Activated naive CD8-positive, alpha-beta T cell treated with anti-CD3 and anti-CD28 coated beads, Interleukin-2, amount 50 U/mL, for 24 hours (primary cell): ENCODE data around the gene COX4I1.

Source experiments
- ATAC-seq: fragments of 150-1000 bp; cut with Tn5 transposase; one replicate; pipeline ENCODE4 v1.10.0; 2021
- DNase-seq: peaks from one replicate; pipeline ENCODE4 v3.0.0; 2021
- H3K27ac Mint-ChIP-seq: one replicate; pipeline ENCODE4 v1.8.0; 2021; ENCODE audit warnings: mild to moderate bottlenecking, mixed read lengths
- H3K27me3 Mint-ChIP-seq: one replicate; pipeline ENCODE4 v1.8.0; 2021; ENCODE audit warnings: mixed read lengths
- H3K36me3 Mint-ChIP-seq: one replicate; pipeline ENCODE4 v1.8.0; 2021; ENCODE audit warnings: low read depth, mixed read lengths
- H3K4me1 Mint-ChIP-seq: one replicate; pipeline ENCODE4 v1.8.0; 2021; ENCODE audit warnings: mixed read lengths
- H3K4me3 Mint-ChIP-seq: one replicate; pipeline ENCODE4 v1.8.0; 2021; ENCODE audit warnings: mild to moderate bottlenecking, moderate library complexity, mixed read lengths
- H3K9me3 Mint-ChIP-seq: one replicate; pipeline ENCODE4 v1.8.0; 2021; ENCODE audit warnings: mixed read lengths

The COX4I1 gene

GRCh38 chr16:85799497-85800320, at the start of gene COX4I1, which contains the start of gene EMC8:
COX4I1 (plus strand) TSS chr16:85799695; CDS start chr16:85801206, 1,511 bp downstream.
EMC8 (minus strand) TSS chr16:85799544; CDS start chr16:85799295, 249 bp downstream.
- H3K4me1 Mint-ChIP-seq = peaks cover 55% of the 10 kb centered on the region
- no peaks in the 10 kb centered on the region for H3K9me3 Mint-ChIP-seq
- peak within 1 kb of the TSS; percentile 88 for H3K4me3 Mint-ChIP-seq
- peak within 1 kb of the TSS; percentile 86 for H3K27ac Mint-ChIP-seq
- DNase-seq = peak; percentile 96
- no peaks in the 10 kb centered on the region for H3K27me3 Mint-ChIP-seq
- ATAC-seq = peak; percentile 92
- peaks cover 50% of the 10 kb centered on the region for H3K36me3 Mint-ChIP-seq

GRCh38 chr16:85749771-85750145, 49.7 kb upstream of the COX4I1 start:
- Mint-ChIP-seq H3K36me3 (no peaks in the 10 kb centered on the region), H3K9me3 (no peaks in the 10 kb centered on the region), H3K4me1 (peaks cover 31% of the 10 kb centered on the region), H3K27ac (no peak overlapping the region), H3K27me3 (peaks cover 21% of the 10 kb centered on the region), H3K4me3 (peak overlapping the region; percentile 81)
- ATAC-seq (no peak), DNase-seq (no peak)

- ATAC-seq = no peak
- peak overlapping the region; percentile 46 for H3K27ac Mint-ChIP-seq
- no peaks in the 10 kb centered on the region for H3K36me3 Mint-ChIP-seq
- H3K27me3 Mint-ChIP-seq = peaks cover 21% of the 10 kb centered on the region
- H3K4me3 Mint-ChIP-seq = peak overlapping the region; percentile 81
- H3K9me3 Mint-ChIP-seq = no peaks in the 10 kb centered on the region
- peak; percentile 39 for DNase-seq
- peaks cover 31% of the 10 kb centered on the region for H3K4me1 Mint-ChIP-seq
Measured at GRCh38 chr16:85750146-85750826, 49.2 kb upstream of the COX4I1 start.

GRCh38 chr16:85750827-85751697, 48.4 kb upstream of the COX4I1 start, which contains the start of gene C16orf74:
C16orf74 (minus strand) TSS chr16:85751096; CDS start chr16:85735217, 15,879 bp downstream.
- no peak for DNase-seq
- peaks cover 33% of the 10 kb centered on the region for H3K4me1 Mint-ChIP-seq
- H3K27ac Mint-ChIP-seq = peak within 1 kb of the TSS; percentile 46
- no peaks in the 10 kb centered on the region for H3K36me3 Mint-ChIP-seq
- no peaks in the 10 kb centered on the region for H3K9me3 Mint-ChIP-seq
- peak within 1 kb of the TSS; percentile 81 for H3K4me3 Mint-ChIP-seq
- peak; percentile 66 for ATAC-seq
- peaks cover 23% of the 10 kb centered on the region for H3K27me3 Mint-ChIP-seq

DNA sequence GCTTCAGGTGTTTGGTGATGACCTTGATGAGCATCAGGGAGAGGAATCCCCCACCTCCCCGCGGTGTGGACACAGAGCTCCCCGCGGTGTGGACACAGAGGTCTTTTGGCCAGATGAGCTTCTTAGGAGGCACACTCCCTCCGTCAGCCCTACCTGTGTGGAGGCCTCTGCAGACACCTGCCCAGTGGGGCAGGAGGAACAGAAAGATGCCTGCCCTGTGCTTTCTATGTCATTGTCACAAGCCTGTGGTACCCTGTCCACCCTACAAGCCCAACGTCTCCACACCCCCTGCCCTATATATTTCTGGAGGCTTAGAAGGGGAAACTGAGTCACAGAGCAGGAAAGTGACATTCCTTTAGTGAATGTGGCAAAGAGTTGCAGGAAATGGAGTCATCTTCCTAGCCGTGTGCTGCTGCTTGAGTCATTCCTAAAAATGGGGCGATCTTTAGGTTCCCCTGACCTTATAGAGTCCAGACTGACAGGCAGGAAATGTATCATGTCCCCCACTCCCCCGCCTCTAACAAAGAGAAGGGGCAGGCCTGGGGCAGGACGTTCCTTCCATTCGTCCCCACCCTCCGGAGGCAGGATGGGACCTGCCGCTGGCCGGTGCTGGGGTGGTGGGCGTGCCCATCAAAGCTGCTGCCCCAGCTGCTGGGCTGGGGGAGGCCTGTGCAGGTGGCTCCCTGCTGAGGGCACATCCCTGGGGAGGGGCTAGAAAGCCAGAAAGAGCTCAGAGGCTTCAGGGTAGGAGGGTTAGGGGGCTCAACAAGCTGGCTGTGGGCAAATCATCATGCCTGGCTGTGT, 47.6 kb upstream of the COX4I1 start:
- H3K4me3 Mint-ChIP-seq = no peak overlapping the region
- no peaks in the 10 kb centered on the region for H3K36me3 Mint-ChIP-seq
- ATAC-seq (peak; percentile 11), DNase-seq (no peak)
- no peaks in the 10 kb centered on the region for H3K9me3 Mint-ChIP-seq
- H3K27ac Mint-ChIP-seq = no peak overlapping the region
- H3K27me3 Mint-ChIP-seq = peaks cover 25% of the 10 kb centered on the region
- H3K4me1 Mint-ChIP-seq = peaks cover 34% of the 10 kb centered on the region

DNA sequence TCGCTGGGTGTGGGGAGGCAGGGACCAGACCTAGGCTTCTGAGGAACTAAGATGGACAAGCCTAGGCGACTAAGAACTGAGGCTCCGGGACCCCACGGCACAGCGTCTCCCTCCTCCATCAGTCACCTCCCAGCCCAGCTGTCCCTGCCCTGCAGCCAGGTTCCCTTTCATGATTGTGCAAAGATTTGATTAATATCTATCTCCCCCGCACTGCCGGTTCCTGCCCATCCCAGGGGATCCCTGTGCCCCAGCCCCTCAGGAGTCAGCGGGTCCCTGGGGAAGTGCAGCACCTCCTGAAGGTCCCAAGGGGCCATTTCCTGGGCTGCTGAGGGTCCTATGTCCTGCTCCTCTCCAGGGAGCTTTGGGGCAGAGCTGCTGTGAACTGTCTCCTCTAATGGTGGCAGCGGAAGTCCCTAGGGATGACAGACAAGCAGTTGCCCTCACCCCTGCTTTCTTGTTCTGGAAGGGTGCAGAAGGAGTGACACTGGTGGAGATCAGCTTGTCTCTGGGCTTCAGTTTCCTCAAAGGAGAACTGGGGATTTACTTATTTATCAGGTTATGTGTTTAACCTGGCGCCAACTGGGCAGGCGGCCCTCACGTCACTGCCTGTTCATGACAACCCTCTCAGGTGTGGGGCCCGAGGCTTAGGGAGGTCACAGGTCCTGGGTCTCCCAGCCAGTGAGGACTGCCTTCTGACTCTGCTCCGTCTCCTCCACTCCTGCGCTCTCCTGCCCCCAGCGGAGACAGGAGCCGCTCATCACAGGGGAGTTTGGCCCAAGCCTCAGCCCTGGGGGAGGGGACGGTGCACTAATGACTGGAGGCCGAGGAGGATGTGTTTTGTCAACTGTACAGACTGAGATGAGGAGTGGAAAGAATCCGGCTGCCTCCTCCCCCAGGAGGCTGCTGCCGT, 46.7 kb upstream of the COX4I1 start:
- ATAC-seq = no peak
- Mint-ChIP-seq H3K27ac (no peak overlapping the region), H3K36me3 (no peaks in the 10 kb centered on the region), H3K4me3 (no peak overlapping the region), H3K9me3 (no peaks in the 10 kb centered on the region), H3K4me1 (peaks cover 37% of the 10 kb centered on the region), H3K27me3 (peaks cover 25% of the 10 kb centered on the region)
- no peak for DNase-seq

DNA sequence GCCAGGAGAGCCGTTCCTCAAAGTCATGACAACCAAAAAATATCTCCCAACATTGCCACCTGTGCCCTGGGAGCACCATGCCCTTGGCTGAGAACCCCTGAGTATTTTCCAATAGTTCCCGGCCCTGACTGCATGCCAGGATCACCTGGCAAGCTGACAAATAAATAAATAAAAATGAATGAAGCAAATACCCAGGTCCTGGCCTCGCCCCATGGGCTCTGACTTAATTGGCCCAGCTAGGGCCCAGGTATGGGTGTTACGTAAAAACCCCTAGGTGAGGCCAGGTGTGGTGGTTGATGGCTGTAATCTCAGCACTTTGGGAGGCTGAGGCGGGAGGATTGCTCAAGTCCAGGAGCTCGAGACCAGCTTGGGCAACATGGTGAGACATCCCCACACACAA, 45.9 kb upstream of the COX4I1 start:
- no peaks in the 10 kb centered on the region for H3K9me3 Mint-ChIP-seq
- no peak overlapping the region for H3K4me3 Mint-ChIP-seq
- H3K27ac Mint-ChIP-seq = no peak overlapping the region
- DNase-seq (no peak), ATAC-seq (no peak)
- H3K36me3 Mint-ChIP-seq = no peaks in the 10 kb centered on the region
- H3K4me1 Mint-ChIP-seq = peaks cover 42% of the 10 kb centered on the region
- peaks cover 26% of the 10 kb centered on the region for H3K27me3 Mint-ChIP-seq

DNA sequence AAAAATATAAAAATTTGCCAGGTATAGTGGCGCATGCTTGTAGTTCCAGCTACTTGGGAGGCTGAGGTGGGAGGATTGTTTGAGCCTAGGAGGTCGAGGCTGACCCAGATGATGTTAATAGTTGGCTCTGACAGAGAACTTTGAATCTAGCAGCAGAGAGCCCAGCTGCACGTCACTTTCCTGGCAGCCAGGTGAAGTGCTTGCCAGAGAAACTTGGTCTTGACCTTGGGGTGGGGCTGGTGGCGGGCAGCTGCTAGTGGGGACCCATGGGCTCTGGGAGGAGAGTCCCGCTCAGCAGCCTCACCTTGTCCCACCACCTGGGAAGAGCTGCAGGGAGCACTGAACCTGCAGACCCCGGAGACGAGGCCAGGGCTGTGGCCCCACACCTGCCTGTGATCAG, 45.5 kb upstream of the COX4I1 start:
- peaks cover 45% of the 10 kb centered on the region for H3K4me1 Mint-ChIP-seq
- H3K27ac Mint-ChIP-seq = no peak overlapping the region
- no peaks in the 10 kb centered on the region for H3K9me3 Mint-ChIP-seq
- H3K4me3 Mint-ChIP-seq = no peak overlapping the region
- H3K27me3 Mint-ChIP-seq = peaks cover 28% of the 10 kb centered on the region
- DNase-seq (no peak), ATAC-seq (no peak)
- no peaks in the 10 kb centered on the region for H3K36me3 Mint-ChIP-seq

GRCh38 chr16:85754413-85754812, 45.1 kb upstream of the COX4I1 start:
- Mint-ChIP-seq H3K9me3 (no peaks in the 10 kb centered on the region), H3K36me3 (no peaks in the 10 kb centered on the region), H3K4me3 (no peak overlapping the region), H3K27ac (no peak overlapping the region), H3K4me1 (peaks cover 49% of the 10 kb centered on the region), H3K27me3 (peaks cover 33% of the 10 kb centered on the region)
- ATAC-seq (no peak), DNase-seq (no peak)

GRCh38 chr16:85755929-85756768, 43.3 kb upstream of the COX4I1 start:
- DNase-seq = no peak
- no peaks in the 10 kb centered on the region for H3K9me3 Mint-ChIP-seq
- ATAC-seq = peak; percentile 50
- peak overlapping the region; percentile 46 for H3K27ac Mint-ChIP-seq
- H3K4me1 Mint-ChIP-seq = peaks cover 51% of the 10 kb centered on the region
- no peaks in the 10 kb centered on the region for H3K36me3 Mint-ChIP-seq
- H3K4me3 Mint-ChIP-seq = no peak overlapping the region
- peaks cover 33% of the 10 kb centered on the region for H3K27me3 Mint-ChIP-seq

DNA sequence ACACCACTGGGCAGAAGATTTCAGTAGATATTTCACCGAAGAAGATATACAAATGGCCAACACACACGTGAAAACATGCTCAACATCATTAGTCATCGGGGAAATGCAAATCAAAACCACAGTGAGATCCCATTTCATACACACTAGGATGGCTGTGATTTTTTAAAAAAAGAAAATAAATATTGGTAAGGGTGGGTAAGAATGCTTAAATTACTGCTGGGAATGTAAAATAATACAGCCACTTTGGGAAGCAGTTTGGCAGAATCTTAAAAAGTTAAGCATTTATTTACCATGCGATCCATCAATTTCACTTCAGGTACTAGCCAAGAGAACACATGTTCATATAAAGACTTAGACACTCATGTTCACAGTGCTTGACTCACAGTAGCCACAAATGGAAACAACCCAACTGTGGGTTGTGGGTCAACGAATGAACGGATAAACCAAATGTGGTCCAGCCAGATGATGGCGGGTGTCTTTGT, 42.1 kb upstream of the COX4I1 start:
- no peaks in the 10 kb centered on the region for H3K9me3 Mint-ChIP-seq
- peaks cover 46% of the 10 kb centered on the region for H3K4me1 Mint-ChIP-seq
- H3K36me3 Mint-ChIP-seq = no peaks in the 10 kb centered on the region
- H3K4me3 Mint-ChIP-seq = peak overlapping the region; percentile 29
- DNase-seq = peak; percentile 48
- peaks cover 25% of the 10 kb centered on the region for H3K27me3 Mint-ChIP-seq
- H3K27ac Mint-ChIP-seq = peak overlapping the region; percentile 35
- peak; percentile 61 for ATAC-seq

GRCh38 chr16:85759136-85759535, 40.4 kb upstream of the COX4I1 start:
- Mint-ChIP-seq H3K36me3 (no peaks in the 10 kb centered on the region), H3K9me3 (no peaks in the 10 kb centered on the region), H3K4me1 (peaks cover 40% of the 10 kb centered on the region), H3K27ac (no peak overlapping the region), H3K27me3 (peaks cover 21% of the 10 kb centered on the region), H3K4me3 (peak overlapping the region; percentile 27)
- DNase-seq (no peak), ATAC-seq (no peak)
